ACHN (cell line): Measurements from ENCODE around the gene CYSRT1.
"Not testable (repeated sequence)": the region's sequence is repeated elsewhere in the genome, so short reads cannot be mapped to it uniquely, and the experiment has no call there.

Source experiments
- DNase-seq: peaks from one replicate; pipeline ENCODE4 v3.0.0-alpha.2; 2015
- in situ Hi-C: cut with HindIII; loops from 2 replicates; pipeline ENCODE4 v1.10.0; 2017; ENCODE audit warnings: low sequenced_read_pairs, low pct_ligation_motif_present, low pct_unique_long_range_greater_than_20kb

Gene CYSRT1

GRCh38 chr9:137233143-137233980 is 8.4 kb downstream of the CYSRT1 start:
- DNase-seq = no peak
- in situ Hi-C loops = no loop called here

GRCh38 chr9:137234055-137234697 is 9.2 kb downstream of the CYSRT1 start:
- in situ Hi-C loops = no loop called here

GRCh38 chr9:137234758-137235423 is 9.9 kb downstream of the CYSRT1 start:
- in situ Hi-C loops = no loop called here
- DNase-seq = no peak

More at GRCh38 chr9:137234055-137234697, 9.2 kb downstream of the CYSRT1 start:
- no peak for DNase-seq

GRCh38 chr9:137235424-137236237 is 10.7 kb downstream of the CYSRT1 start:
- no peak for DNase-seq
- in situ Hi-C loops = no loop called here

GRCh38 chr9:137236238-137236935 is 11.4 kb downstream of the CYSRT1 start:
- peak; percentile 75 for DNase-seq
- in situ Hi-C loops = no loop called here

GRCh38 chr9:137236936-137237421 is 12.0 kb downstream of the CYSRT1 start:
- DNase-seq = no peak
- in situ Hi-C loops = no loop called here

GRCh38 chr9:137237759-137238726 is 13.1 kb downstream of the CYSRT1 start:
- in situ Hi-C loops = no loop called here
- DNase-seq = no peak

GRCh38 chr9:137239541-137240200 is 14.7 kb downstream of the CYSRT1 start:
- in situ Hi-C loops, DNase-seq: not testable (repeated sequence)

- in situ Hi-C loops = no loop called here
- peak; percentile 64 for DNase-seq
These were observed 15.4 kb downstream of the CYSRT1 start for GRCh38 chr9:137240318-137240840.

- in situ Hi-C loops = no loop called here
- DNase-seq = peak; percentile 98
These were observed 16.0 kb downstream of the CYSRT1 start, which contains the start of gene TUBB4B for GRCh38 chr9:137240841-137241489. TUBB4B (plus strand) TSS chr9:137241287; CDS start chr9:137241361, 74 bp downstream.

GRCh38 chr9:137241490-137242268 is 16.7 kb downstream of the CYSRT1 start:
- peak; percentile 50 for DNase-seq
- in situ Hi-C loops = no loop called here

- no peak for DNase-seq
- in situ Hi-C loops = no loop called here
These were observed 17.6 kb downstream of the CYSRT1 start for GRCh38 chr9:137242269-137243203.

- in situ Hi-C loops, DNase-seq: not testable (repeated sequence)
These were observed 18.3 kb downstream of the CYSRT1 start for GRCh38 chr9:137243266-137243625.
